ENCODE data around the gene PRR19. TPM values are rescaled to one million over a fixed set of nuclear protein-coding genes. Genes with fewer than 3 reads are reported as not detected.
A peak's percentile ranks its signal among the peaks of the same experiment; 100 is the strongest.

Gene PRR19
- total RNA-seq, 2 experiments from 2014 or later: 0.16 TPM; not detected in 1

DNA sequence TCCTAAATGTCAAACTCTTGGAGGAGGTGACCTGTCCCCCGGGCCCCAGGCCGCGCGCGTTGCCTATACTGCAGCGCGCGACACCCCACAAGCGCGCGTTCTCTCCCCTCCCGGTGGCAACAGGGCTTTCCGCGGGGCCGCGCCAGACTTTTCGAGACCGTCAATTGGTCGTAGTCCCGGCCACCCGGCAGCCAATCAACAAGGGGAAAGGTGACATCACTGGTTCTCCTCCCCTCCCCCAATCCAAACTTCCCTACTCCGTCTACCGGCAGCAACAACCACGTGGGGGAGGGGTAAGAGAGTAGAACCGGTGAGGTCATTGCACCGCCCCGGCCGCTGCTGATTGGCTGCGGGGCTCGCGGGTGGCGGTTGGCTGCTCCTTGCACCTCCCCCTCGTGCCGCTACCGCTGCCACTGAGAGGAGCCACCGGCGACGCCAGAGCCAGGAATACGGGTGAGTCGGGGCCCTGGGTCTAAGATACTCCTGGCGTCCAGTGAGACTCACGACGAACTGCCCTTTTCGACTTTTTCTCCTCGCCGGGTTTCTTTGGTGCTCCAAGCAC lies 33.7 kb upstream of the PRR19 start:
- H3K27me3 ChIP-seq (ENCODE audit: control insufficient read depth in 1 of 2, insufficient read depth in 2 of 2, low read length in 2 of 2): no peaks in the 10 kb centered on the region
- H3K9me3 Mint-ChIP-seq: no peaks in the 10 kb centered on the region
- H3K27ac ChIP-seq (ENCODE audit: low read depth in 1 of 2, low read length in 2 of 2): peak overlapping the region; percentile 98 to 99
- intact Hi-C loops (cut with DNase I, micrococcal nuclease): loop anchor here (1.0 kb wide), 5 partner anchors 13 to 25 kb away; partner anchors contain the start of gene ERF (in 1 of the 2)
- TF ChIP-seq, protein P1, sequence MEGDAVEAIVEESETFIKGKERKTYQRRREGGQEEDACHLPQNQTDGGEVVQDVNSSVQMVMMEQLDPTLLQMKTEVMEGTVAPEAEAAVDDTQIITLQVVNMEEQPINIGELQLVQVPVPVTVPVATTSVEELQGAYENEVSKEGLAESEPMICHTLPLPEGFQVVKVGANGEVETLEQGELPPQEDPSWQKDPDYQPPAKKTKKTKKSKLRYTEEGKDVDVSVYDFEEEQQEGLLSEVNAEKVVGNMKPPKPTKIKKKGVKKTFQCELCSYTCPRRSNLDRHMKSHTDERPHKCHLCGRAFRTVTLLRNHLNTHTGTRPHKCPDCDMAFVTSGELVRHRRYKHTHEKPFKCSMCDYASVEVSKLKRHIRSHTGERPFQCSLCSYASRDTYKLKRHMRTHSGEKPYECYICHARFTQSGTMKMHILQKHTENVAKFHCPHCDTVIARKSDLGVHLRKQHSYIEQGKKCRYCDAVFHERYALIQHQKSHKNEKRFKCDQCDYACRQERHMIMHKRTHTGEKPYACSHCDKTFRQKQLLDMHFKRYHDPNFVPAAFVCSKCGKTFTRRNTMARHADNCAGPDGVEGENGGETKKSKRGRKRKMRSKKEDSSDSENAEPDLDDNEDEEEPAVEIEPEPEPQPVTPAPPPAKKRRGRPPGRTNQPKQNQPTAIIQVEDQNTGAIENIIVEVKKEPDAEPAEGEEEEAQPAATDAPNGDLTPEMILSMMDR (IDR thresholded peaks at IDR 0.05): no peak
- peak overlapping the region; percentile 70 for H3K4me3 ChIP-seq (ENCODE audit: low read length)
- H3K27me3 Mint-ChIP-seq: no peaks in the 10 kb centered on the region
- peaks cover 17% of the 10 kb centered on the region for H3K36me3 ChIP-seq (ENCODE audit: insufficient read depth, low read length)
- ATAC-seq (ENCODE audit: poor library complexity): peak; percentile 58
- ChIA-PET CTCF (interaction anchor here (1.8 kb wide), 1 partner anchor 12 kb away, joined by 5 read pairs; no protein-coding TSS in a partner anchor), POLR2A (interaction anchor here (0.8 to 4.4 kb wide), 6 partner anchors 11 to 25 kb away, joined by 3 to 59 read pairs (median 6); partner anchors contain the start of genes ERF and GSK3A)
- H3K36me3 Mint-ChIP-seq (ENCODE audit: low read depth): peaks cover 15% of the 10 kb centered on the region
- DNase-seq: peak in 13 of 14 experiments; percentile 94 to 100 (median 98)
- H3K4me3 Mint-ChIP-seq: no peak overlapping the region
- H3K27ac Mint-ChIP-seq: no peak overlapping the region
- peaks cover 36% of the 10 kb centered on the region for H3K4me1 ChIP-seq (ENCODE audit: insufficient read depth, low read length)
- H3K4me1 Mint-ChIP-seq (ENCODE audit: low read depth): peaks cover 22% of the 10 kb centered on the region
- no peaks in the 10 kb centered on the region for H3K9me3 ChIP-seq (ENCODE audit: control insufficient read depth in 1 of 2, insufficient read depth in 1 of 2, low read length in 2 of 2)

DNA sequence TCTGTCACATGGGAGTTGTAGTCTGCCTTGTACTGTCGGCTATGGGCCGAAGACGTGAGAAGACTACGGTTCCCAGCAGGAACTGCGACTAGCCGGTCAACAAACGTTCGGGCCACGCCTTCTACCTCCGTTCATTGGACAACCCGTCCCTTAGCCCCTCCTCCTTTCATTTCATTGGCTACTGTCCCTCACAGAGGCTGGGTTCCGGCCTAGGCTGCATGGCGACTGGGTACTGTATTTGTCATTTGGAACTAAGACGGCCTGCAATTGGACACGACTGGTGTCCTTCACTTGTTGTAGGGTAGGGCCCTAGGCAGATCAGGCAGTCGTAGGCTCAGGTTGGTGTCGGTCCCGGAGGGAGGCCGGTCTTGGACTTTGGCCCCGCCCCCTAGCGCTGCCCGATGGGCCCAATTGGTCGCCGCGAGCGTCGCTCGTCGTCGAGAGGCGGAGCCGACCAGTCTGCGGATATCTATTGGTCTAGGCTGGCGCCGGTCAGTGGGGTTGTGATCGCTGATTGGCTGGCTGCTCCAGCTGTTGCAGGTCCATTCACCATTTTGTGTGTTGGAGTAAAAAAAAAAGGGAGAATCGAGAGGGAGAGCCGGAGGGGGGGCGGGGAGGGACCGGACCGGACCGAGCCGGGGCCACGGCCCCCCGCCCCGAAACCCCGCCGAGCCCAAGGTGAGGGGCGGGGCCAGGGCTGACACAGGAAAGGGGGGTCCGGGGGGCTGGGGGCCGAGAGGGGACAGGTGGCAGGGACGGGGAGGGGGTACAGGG lies 33.0 kb upstream of the PRR19 start, which contains the start of gene CIC:
Gene CIC, plus strand, starts transcription at position 549 of the 774 bp plus-strand sequence. CDS start 2,532 bp downstream, outside the sequence.
- peaks cover 22% of the 10 kb centered on the region for H3K4me1 Mint-ChIP-seq (ENCODE audit: low read depth)
- DNase-seq: peak; percentile 98 to 100 (median 99)
- TF ChIP-seq, protein P1 (IDR thresholded peaks at IDR 0.05): no peak
- Histone ChIP-seq H3K27me3 (ENCODE audit: control insufficient read depth in 1 of 2, insufficient read depth in 2 of 2, low read length in 2 of 2) (no peaks in the 10 kb centered on the region), H3K27ac (ENCODE audit: low read depth in 1 of 2, low read length in 2 of 2) (peak within 1 kb of the TSS; percentile 98 to 99), H3K4me3 (ENCODE audit: low read length) (peak within 1 kb of the TSS; percentile 70), H3K36me3 (ENCODE audit: insufficient read depth, low read length) (peaks cover 23% of the 10 kb centered on the region), H3K4me1 (ENCODE audit: insufficient read depth, low read length) (peaks cover 37% of the 10 kb centered on the region), H3K9me3 (ENCODE audit: control insufficient read depth in 1 of 2, insufficient read depth in 1 of 2, low read length in 2 of 2) (no peaks in the 10 kb centered on the region)
- no peak within 1 kb of the TSS for H3K27ac Mint-ChIP-seq
- no peaks in the 10 kb centered on the region for H3K27me3 Mint-ChIP-seq
- no peaks in the 10 kb centered on the region for H3K9me3 Mint-ChIP-seq
- POLR2A ChIA-PET: interaction anchor here (1.7 to 4.4 kb wide), 6 partner anchors 11 to 136 kb away, joined by 6 to 59 read pairs (median 24); partner anchors contain the start of genes ERF and GSK3A
- H3K36me3 Mint-ChIP-seq (ENCODE audit: low read depth): peaks cover 20% of the 10 kb centered on the region
- H3K4me3 Mint-ChIP-seq: peak within 1 kb of the TSS; percentile 92
- ATAC-seq (ENCODE audit: poor library complexity): peak; percentile 74
- CTCF ChIA-PET: interaction anchor here (3.2 kb wide), 1 partner anchor 11 kb away, joined by 27 read pairs; no protein-coding TSS in a partner anchor
- intact Hi-C loops (cut with DNase I, micrococcal nuclease): loop anchor here (1.0 kb wide), 5 partner anchors 14 to 26 kb away; partner anchors contain the start of gene ERF (in 1 of the 2)

All from CD4-positive, alpha-beta T cell (primary cell).